Ovary (tissue), 9 donors: Measurements from ENCODE around the gene ENTHD1. TPM values are rescaled to one million over a fixed set of nuclear protein-coding genes. Genes with fewer than 3 reads are reported as not detected.

Experiments used
- DNase-seq, 5 donors: peaks; one replicate each; pipeline ENCODE4 v3.0.0-alpha.2; 2019 to 2020
- H3K27ac ChIP-seq, 2 donors: fragments of 200-600 bp; one replicate each; pipeline versions ENCODE4 v1.5.1 to v1.8.0; 2019 to 2022
- H3K27me3 ChIP-seq: fragments of 200-600 bp; one replicate; pipeline ENCODE4 v1.8.0; 2022
- H3K36me3 ChIP-seq: fragments of 200-600 bp; sonication (generic); one replicate; pipeline ENCODE4 v1.5.1; 2019
- H3K4me1 ChIP-seq: one replicate; pipeline ENCODE4 v1.8.1; 2013; ENCODE audit warnings: mild to moderate bottlenecking, moderate library complexity; ENCODE audit not compliant: insufficient read depth
- H3K4me3 ChIP-seq: fragments of 200-600 bp; sonication (generic); one replicate; pipeline ENCODE4 v1.5.1; 2017
- H3K9me3 ChIP-seq, 2 donors: fragments of 200-600 bp in 1 of 2; sonication (generic) in 1 of 2; one replicate each; pipeline versions ENCODE4 v1.5.1 to v1.8.1; 2013 to 2019; ENCODE audit warnings: mild to moderate bottlenecking in 1 of 2, moderate library complexity in 1 of 2
- EP300 ChIP-seq: sonication (generic); formaldehyde crosslinking; IDR thresholded peaks from one replicate; pipeline ENCODE4 v1.6.1; 2017; ENCODE audit warnings: antibody characterized with exemption
- POLR2A ChIP-seq: fragments of 450-650 bp; IDR thresholded peaks from one replicate; pipeline ENCODE4 v1.6.1; 2017; ENCODE audit warnings: antibody characterized with exemption, mild to moderate bottlenecking, moderate library complexity
- WGBS, 3 donors: extraction: QIAGEN DNeasy Blood & Tissue Kit in 1 of 3; methylation state at CpG; one replicate each; pipeline versions ENCODE4 v1.1.5 to v1.1.7; 2013 to 2017; 5-methylcytosine and 5-hydroxymethylcytosine counted together
- intact Hi-C, 4 donors: fragments of 100-400 bp; cut with DNase I; formaldehyde crosslinking; loops; one replicate each; pipeline versions ENCODE4 v1.11.0 to v1.15.1; 2022 to 2023
- polyA plus RNA-seq, 2 donors: library from polyadenylated mRNA; stranded (reverse); fragments of 200-250 nt in 1 of 2; fragments of 350-450 nt in 1 of 2; fragmentation: Illumina TruSeq in 1 of 2; extraction: RNeasy Lipid Tissue Mini Kit (QIAGEN cat#74804) in 1 of 2; gene quantifications; one replicate each; pipeline ENCODE4 v1.2.3, GENCODE V29; 2013 to 2014
- total RNA-seq, 7 donors: library from RNA; depleted of rRNA in 2 of 7; stranded (reverse); fragments of >200 nt in 2 of 7; fragmentation: NEBNext Ultra II Directional in 3 of 7; extraction: Animal tissue kit (Norgen Biotek cat#: 25700) in 3 of 7; gene quantifications; one replicate each; pipeline versions ENCODE4 v1.1.0 to v1.2.4, GENCODE V29; 2016 to 2023
- TF ChIP-seq, protein P1 (sequence below), 3 donors: fragments of 450-650 bp in 2 of 3; fragments of 200-600 bp in 1 of 3; IDR thresholded peaks; one replicate each; pipeline versions ENCODE4 v1.5.1 to v1.8.0; 2016 to 2022; ENCODE audit warnings: antibody characterized with exemption in 3 of 3, mild to moderate bottlenecking in 1 of 3
- donor health status: DM: no; HTN: no; CAD: no; lungs with moderate emphysema.
- donor health status: DM: no; HTN: no; CAD: no.
- donor health status: Bipolar disorder and iron deficiency.
- donor health status: DM: yes; HTN: yes; CAD: no.
- donor health status: DM: no; HTN: no; CAD: no.
- donor health status: DM: yes; HTN: yes; CAD: no.

The ENTHD1 gene
- total and polyA plus RNA-seq, 9 donors: 0.23 TPM; not detected in 8

DNA sequence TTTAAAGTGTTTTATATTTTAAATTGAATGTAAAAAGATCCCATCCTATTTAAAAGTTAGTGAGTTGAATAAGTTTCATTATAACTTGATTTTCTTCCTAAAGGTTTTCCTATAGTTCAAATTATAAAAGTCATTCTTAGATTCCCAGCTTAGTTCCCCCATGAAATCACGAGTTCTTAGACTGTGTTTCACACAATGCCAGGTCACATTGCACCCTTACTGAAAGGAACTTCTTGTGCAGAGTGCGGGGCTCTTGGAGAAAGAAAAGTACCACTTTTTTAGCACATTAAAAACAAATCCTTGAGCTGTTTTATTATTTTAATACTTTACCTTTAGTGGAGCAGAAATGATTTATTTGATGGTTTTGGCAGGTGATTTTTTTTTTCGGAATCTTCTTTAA lies 22.9 kb upstream of the ENTHD1 start:
- intact Hi-C loops: no loop called here
- no peak for DNase-seq
- no peaks in the 10 kb centered on the region for H3K9me3 ChIP-seq
- no peak overlapping the region for H3K4me3 ChIP-seq
- WGBS, 3 donors: 74 to 81% (median 74%) methylated on average over 3 of the region's 3 CpGs
- no peak overlapping the region for H3K27ac ChIP-seq
- no peaks in the 10 kb centered on the region for H3K4me1 ChIP-seq
- no peaks in the 10 kb centered on the region for H3K27me3 ChIP-seq
- no peaks in the 10 kb centered on the region for H3K36me3 ChIP-seq
- no peak for TF ChIP-seq POLR2A
- TF ChIP-seq EP300: no peak
- TF ChIP-seq, protein P1, sequence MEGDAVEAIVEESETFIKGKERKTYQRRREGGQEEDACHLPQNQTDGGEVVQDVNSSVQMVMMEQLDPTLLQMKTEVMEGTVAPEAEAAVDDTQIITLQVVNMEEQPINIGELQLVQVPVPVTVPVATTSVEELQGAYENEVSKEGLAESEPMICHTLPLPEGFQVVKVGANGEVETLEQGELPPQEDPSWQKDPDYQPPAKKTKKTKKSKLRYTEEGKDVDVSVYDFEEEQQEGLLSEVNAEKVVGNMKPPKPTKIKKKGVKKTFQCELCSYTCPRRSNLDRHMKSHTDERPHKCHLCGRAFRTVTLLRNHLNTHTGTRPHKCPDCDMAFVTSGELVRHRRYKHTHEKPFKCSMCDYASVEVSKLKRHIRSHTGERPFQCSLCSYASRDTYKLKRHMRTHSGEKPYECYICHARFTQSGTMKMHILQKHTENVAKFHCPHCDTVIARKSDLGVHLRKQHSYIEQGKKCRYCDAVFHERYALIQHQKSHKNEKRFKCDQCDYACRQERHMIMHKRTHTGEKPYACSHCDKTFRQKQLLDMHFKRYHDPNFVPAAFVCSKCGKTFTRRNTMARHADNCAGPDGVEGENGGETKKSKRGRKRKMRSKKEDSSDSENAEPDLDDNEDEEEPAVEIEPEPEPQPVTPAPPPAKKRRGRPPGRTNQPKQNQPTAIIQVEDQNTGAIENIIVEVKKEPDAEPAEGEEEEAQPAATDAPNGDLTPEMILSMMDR (IDR thresholded peaks at IDR 0.05): no peak

DNA sequence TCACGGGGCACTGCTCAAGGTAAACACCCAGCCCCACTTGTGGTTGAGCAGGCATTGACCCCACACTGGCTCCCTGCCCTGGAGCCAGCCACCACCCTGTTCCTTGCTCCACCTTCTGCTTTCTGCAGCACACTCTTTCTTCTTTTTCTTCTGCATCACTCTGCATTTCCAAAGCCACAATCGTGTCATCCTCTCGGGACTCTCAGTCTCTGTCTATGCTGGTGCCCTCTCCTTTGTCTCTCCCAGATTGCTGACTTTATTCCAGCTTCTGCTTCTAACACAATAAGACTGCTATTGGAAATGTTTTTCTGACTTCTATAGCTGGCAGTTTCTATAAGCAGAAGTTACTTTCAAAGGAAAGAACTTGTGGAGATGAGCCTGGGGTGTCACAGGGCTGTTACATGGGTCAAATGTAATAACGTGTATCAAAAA lies 21.8 kb upstream of the ENTHD1 start:
- 56 to 71% (median 69%) methylated on average over 4 of the region's 4 CpGs for WGBS, 3 donors

DNA sequence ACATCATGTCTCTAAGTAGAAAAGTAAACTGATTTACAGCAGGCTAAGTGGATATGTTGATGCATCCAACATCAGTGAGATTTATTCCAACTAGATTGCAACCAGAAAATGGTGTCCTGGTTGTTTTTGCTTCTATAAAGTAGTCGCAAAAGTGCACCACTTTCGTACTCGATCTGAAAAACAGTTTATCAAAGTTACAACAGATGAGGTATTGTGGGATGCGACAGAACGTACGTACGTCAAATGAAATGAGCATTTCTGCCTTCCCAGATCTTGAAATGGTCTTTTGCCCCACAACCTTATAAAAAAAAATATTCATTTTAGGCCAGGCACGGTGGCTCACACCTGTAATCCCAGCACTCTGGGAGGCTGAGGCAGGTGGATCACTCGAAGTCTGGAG lies 21.0 kb upstream of the ENTHD1 start:
- DNase-seq: no peak
- Histone ChIP-seq H3K4me1 (no peaks in the 10 kb centered on the region), H3K27ac (no peak overlapping the region), H3K27me3 (no peaks in the 10 kb centered on the region), H3K4me3 (no peak overlapping the region), H3K9me3 (no peaks in the 10 kb centered on the region), H3K36me3 (no peaks in the 10 kb centered on the region)
- no peak for TF ChIP-seq POLR2A
- TF ChIP-seq, protein P1 (IDR thresholded peaks at IDR 0.05): no peak
- TF ChIP-seq EP300: no peak
- 83 to 88% (median 88%) methylated on average over 9 of the region's 9 CpGs for WGBS, 3 donors
- intact Hi-C loops: no loop called here

More for the DNA sequence above, 21.8 kb upstream of the ENTHD1 start:
- no peak overlapping the region for H3K4me3 ChIP-seq
- H3K36me3 ChIP-seq: no peaks in the 10 kb centered on the region
- H3K4me1 ChIP-seq: no peaks in the 10 kb centered on the region
- no peak for DNase-seq
- H3K27me3 ChIP-seq: no peaks in the 10 kb centered on the region
- TF ChIP-seq, protein P1 (IDR thresholded peaks at IDR 0.05): no peak
- TF ChIP-seq POLR2A: no peak
- TF ChIP-seq EP300: no peak
- no peak overlapping the region for H3K27ac ChIP-seq
- intact Hi-C loops: no loop called here
- H3K9me3 ChIP-seq: no peaks in the 10 kb centered on the region

DNA sequence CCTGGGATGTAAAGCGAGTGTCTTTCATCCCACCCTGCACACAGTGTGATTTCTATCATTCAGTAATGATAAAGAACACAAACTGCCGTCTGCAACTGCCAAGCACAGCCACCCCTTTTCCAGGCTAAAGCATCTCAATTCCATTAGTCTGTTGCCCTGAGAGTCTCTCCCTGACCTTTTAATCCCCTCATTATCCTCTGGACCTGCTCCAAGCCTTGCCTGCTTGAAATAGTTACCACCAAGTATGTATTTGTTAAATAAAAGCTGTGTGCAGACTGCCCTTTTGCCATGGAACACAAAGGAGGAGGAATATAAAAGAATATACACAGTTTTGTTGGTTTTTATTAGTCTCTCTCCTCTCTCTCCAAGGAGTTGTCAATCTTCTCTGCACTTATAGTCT lies 20.3 kb upstream of the ENTHD1 start:
- no peak for DNase-seq
- Histone ChIP-seq H3K27ac (no peak overlapping the region), H3K27me3 (no peaks in the 10 kb centered on the region), H3K4me1 (no peaks in the 10 kb centered on the region), H3K36me3 (no peaks in the 10 kb centered on the region), H3K4me3 (no peak overlapping the region), H3K9me3 (no peaks in the 10 kb centered on the region)
- TF ChIP-seq POLR2A: no peak
- TF ChIP-seq EP300: no peak
- TF ChIP-seq, protein P1 (IDR thresholded peaks at IDR 0.05): no peak
- intact Hi-C loops: no loop called here
- WGBS, 3 donors: 45 to 47% (median 46%) methylated on average over 2 of the region's 2 CpGs
